OCI-LY1 (cell line): ENCODE results near the gene DOCK3.
"Not testable (repeated sequence)": the region's sequence is repeated elsewhere in the genome, so short reads cannot be mapped to it uniquely, and the experiment has no call there.

Experiments used
- H2AFZ ChIP-seq: fragments of 200-600 bp; sonication (generic), shearing (Covaris generic); 2 replicates; pipeline ENCODE4 v1.6.0; 2014; ENCODE audit warnings: antibody characterized with exemption, mild to moderate bottlenecking, low read length
- H3F3A ChIP-seq: fragments of 200-600 bp; sonication (generic), shearing (Covaris generic); 2 replicates; pipeline ENCODE4 v1.6.0; 2014; ENCODE audit warnings: mild to moderate bottlenecking, antibody characterized with exemption, low read length, moderate library complexity; ENCODE audit not compliant: insufficient read depth
- H3K27ac ChIP-seq: fragments of 200-600 bp; sonication (generic); 2 replicates; pipeline ENCODE4 v1.5.1; 2014; ENCODE audit warnings: low read length, mixed run types, mild to moderate bottlenecking, low read depth; ENCODE audit not compliant: poor library complexity, severe bottlenecking
- H3K27me3 ChIP-seq: fragments of 200-600 bp; sonication (generic); 2 replicates; pipeline ENCODE4 v1.6.0; 2014; ENCODE audit warnings: antibody characterized with exemption, mild to moderate bottlenecking, low read length, moderate library complexity; ENCODE audit not compliant: insufficient read depth
- H3K36me3 ChIP-seq: fragments of 200-600 bp; sonication (generic); 2 replicates; pipeline ENCODE4 v1.6.1; 2014; ENCODE audit warnings: mild to moderate bottlenecking, antibody characterized with exemption, low read length, moderate library complexity, mixed read lengths; ENCODE audit not compliant: insufficient read depth
- H3K4me1 ChIP-seq: fragments of 200-600 bp; sonication (generic); 2 replicates; pipeline ENCODE4 v1.5.1; 2014; ENCODE audit warnings: mild to moderate bottlenecking, low read length, moderate library complexity; ENCODE audit not compliant: insufficient read depth, severe bottlenecking
- H3K4me2 ChIP-seq: fragments of 200-600 bp; sonication (generic), shearing (Covaris generic); 2 replicates; pipeline ENCODE4 v1.6.1; 2014; ENCODE audit warnings: low read length
- H3K4me3 ChIP-seq: fragments of 200-600 bp; sonication (generic); 2 replicates; pipeline ENCODE4 v1.5.1; 2014; ENCODE audit warnings: low read length, low read depth, mild to moderate bottlenecking, mixed read lengths; ENCODE audit not compliant: poor library complexity, severe bottlenecking
- H3K79me2 ChIP-seq: fragments of 200-600 bp; shearing (Covaris generic); 2 replicates; pipeline ENCODE4 v1.6.1; 2016; ENCODE audit warnings: mixed run types, low read length, mixed read lengths; ENCODE audit not compliant: insufficient read depth
- H3K9ac ChIP-seq: fragments of 200-600 bp; sonication (generic), shearing (Covaris generic); 2 replicates; pipeline ENCODE4 v1.6.1; 2014; ENCODE audit warnings: mild to moderate bottlenecking, low read length, mixed read lengths
- H3K9me2 ChIP-seq: fragments of 200-600 bp; sonication (generic), shearing (Covaris generic); 2 replicates; pipeline ENCODE4 v1.6.1; 2014; ENCODE audit warnings: low read depth, mild to moderate bottlenecking, low read length, mixed read lengths
- H3K9me3 ChIP-seq: fragments of 200-600 bp; shearing (Covaris generic); 2 replicates; pipeline ENCODE4 v1.6.1; 2014; ENCODE audit warnings: low read length, mixed read lengths
- H4K20me1 ChIP-seq: fragments of 200-600 bp; sonication (generic), shearing (Covaris generic); 2 replicates; pipeline ENCODE4 v1.6.0; 2016; ENCODE audit warnings: mild to moderate bottlenecking, low read length; ENCODE audit not compliant: insufficient read depth
- CTCF ChIP-seq: fragments of 200-600 bp; sonication (generic), shearing (Covaris generic); IDR thresholded peaks from 2 replicates; pipeline ENCODE4 v1.5.1; 2017; ENCODE audit warnings: mild to moderate bottlenecking, antibody characterized with exemption, low read length, moderate library complexity, mixed read lengths
- EZH2 ChIP-seq: fragments of 200-600 bp; sonication (generic), shearing (Covaris generic); IDR thresholded peaks from 2 replicates; pipeline ENCODE4 v1.8.0; 2017; ENCODE audit warnings: borderline replicate concordance, mixed run types, mild to moderate bottlenecking, antibody characterized with exemption, low read length, moderate library complexity, mixed read lengths

The DOCK3 gene

GRCh38 chr3:51190827-51191226, 516.1 kb downstream of the DOCK3 start:
- no peak overlapping the region for H3K27ac ChIP-seq
- H4K20me1 ChIP-seq = no peaks in the 10 kb centered on the region
- H3K79me2 ChIP-seq = no peaks in the 10 kb centered on the region
- H3K9me3 ChIP-seq = no peaks in the 10 kb centered on the region
- H3F3A ChIP-seq = no peaks in the 10 kb centered on the region
- TF ChIP-seq CTCF (no peak), EZH2 (no peak)
- H3K4me1 ChIP-seq = no peaks in the 10 kb centered on the region
- no peak overlapping the region for H3K9ac ChIP-seq
- H3K36me3 ChIP-seq = no peaks in the 10 kb centered on the region
- no peaks in the 10 kb centered on the region for H3K9me2 ChIP-seq
- no peaks in the 10 kb centered on the region for H3K27me3 ChIP-seq
- H3K4me3 ChIP-seq = no peak overlapping the region
- no peak overlapping the region for H3K4me2 ChIP-seq
- no peak overlapping the region for H2AFZ ChIP-seq

- H3K27ac ChIP-seq = no peak overlapping the region
- TF ChIP-seq EZH2 (no peak), CTCF (no peak)
- H3K79me2 ChIP-seq = no peaks in the 10 kb centered on the region
Observed at GRCh38 chr3:51191768-51192167, 517.0 kb downstream of the DOCK3 start.

GRCh38 chr3:51198477-51198876, 523.8 kb downstream of the DOCK3 start:
- no peak overlapping the region for H2AFZ ChIP-seq
- no peaks in the 10 kb centered on the region for H3K9me2 ChIP-seq
- no peak overlapping the region for H3K27ac ChIP-seq
- H3K36me3 ChIP-seq = no peaks in the 10 kb centered on the region
- no peaks in the 10 kb centered on the region for H3F3A ChIP-seq
- no peaks in the 10 kb centered on the region for H3K27me3 ChIP-seq
- H3K9ac ChIP-seq = no peak overlapping the region
- no peaks in the 10 kb centered on the region for H3K79me2 ChIP-seq
- no peak overlapping the region for H3K4me3 ChIP-seq
- no peaks in the 10 kb centered on the region for H3K4me1 ChIP-seq
- H3K4me2 ChIP-seq = no peak overlapping the region
- TF ChIP-seq EZH2 = no peak
- no peak for TF ChIP-seq CTCF
- H4K20me1 ChIP-seq = no peaks in the 10 kb centered on the region
- H3K9me3 ChIP-seq = no peaks in the 10 kb centered on the region

More at GRCh38 chr3:51191768-51192167, 517.0 kb downstream of the DOCK3 start:
- Histone ChIP-seq H4K20me1 (no peaks in the 10 kb centered on the region), H3K4me1 (no peaks in the 10 kb centered on the region), H3K9ac (no peak overlapping the region), H3F3A (no peaks in the 10 kb centered on the region), H3K36me3 (no peaks in the 10 kb centered on the region), H3K4me3 (no peak overlapping the region), H2AFZ (no peak overlapping the region), H3K9me2 (no peaks in the 10 kb centered on the region), H3K9me3 (no peaks in the 10 kb centered on the region), H3K4me2 (no peak overlapping the region), H3K27me3 (no peaks in the 10 kb centered on the region)

- not testable (repeated sequence) for H3K27me3 ChIP-seq, H3K9ac ChIP-seq, H4K20me1 ChIP-seq, H3K4me3 ChIP-seq, H3K36me3 ChIP-seq, H3F3A ChIP-seq, H3K4me2 ChIP-seq, H3K9me3 ChIP-seq, H3K9me2 ChIP-seq, H3K4me1 ChIP-seq, H2AFZ ChIP-seq, H3K79me2 ChIP-seq, H3K27ac ChIP-seq
Observed at GRCh38 chr3:51199296-51199695, 524.6 kb downstream of the DOCK3 start.
